ENCODE data around the gene DMGDH. TPM values are rescaled to one million over a fixed set of nuclear protein-coding genes. Genes with fewer than 3 reads are reported as not detected.

Gene DMGDH
- total RNA-seq, 1 donor from 2014 or later, result 1.9 TPM

- H3K4me3 ChIP-seq (ENCODE audit: low read depth, low read length), result no peak overlapping the region
- TF ChIP-seq, protein P1, sequence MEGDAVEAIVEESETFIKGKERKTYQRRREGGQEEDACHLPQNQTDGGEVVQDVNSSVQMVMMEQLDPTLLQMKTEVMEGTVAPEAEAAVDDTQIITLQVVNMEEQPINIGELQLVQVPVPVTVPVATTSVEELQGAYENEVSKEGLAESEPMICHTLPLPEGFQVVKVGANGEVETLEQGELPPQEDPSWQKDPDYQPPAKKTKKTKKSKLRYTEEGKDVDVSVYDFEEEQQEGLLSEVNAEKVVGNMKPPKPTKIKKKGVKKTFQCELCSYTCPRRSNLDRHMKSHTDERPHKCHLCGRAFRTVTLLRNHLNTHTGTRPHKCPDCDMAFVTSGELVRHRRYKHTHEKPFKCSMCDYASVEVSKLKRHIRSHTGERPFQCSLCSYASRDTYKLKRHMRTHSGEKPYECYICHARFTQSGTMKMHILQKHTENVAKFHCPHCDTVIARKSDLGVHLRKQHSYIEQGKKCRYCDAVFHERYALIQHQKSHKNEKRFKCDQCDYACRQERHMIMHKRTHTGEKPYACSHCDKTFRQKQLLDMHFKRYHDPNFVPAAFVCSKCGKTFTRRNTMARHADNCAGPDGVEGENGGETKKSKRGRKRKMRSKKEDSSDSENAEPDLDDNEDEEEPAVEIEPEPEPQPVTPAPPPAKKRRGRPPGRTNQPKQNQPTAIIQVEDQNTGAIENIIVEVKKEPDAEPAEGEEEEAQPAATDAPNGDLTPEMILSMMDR (conservative IDR thresholded peaks at IDR 0.05; ENCODE audit: low read depth, low read length), result no peak
- no peak for DNase-seq (ENCODE audit: low read depth)
Observed at GRCh38 chr5:78953092-78953800, 116.2 kb downstream of the DMGDH start.

Other genes with a start within 250 kb of the DMGDH start
- gene ARSB, start 84.4 kb downstream of the DMGDH start, total RNA-seq, result 16.5 and 16.7 TPM in 2 replicates
- 2.9 and 3.8 TPM in 2 replicates for gene BHMT2, start 93 bp upstream of the DMGDH start, total RNA-seq
- gene BHMT, start 42.1 kb upstream of the DMGDH start, total RNA-seq, result 1.2 and 1.4 TPM in 2 replicates
- 2.8 and 5.7 TPM in 2 replicates for gene JMY, start 166.5 kb upstream of the DMGDH start, total RNA-seq

All from epithelial cell of proximal tubule (primary cell).